Duodenal mucosa (tissue), 2 donors: ENCODE measurements around the gene ASIC5.

Experiments
- H3K27ac ChIP-seq: one replicate; pipeline ENCODE4 v1.7.0; 2013; ENCODE audit warnings: low read depth, low read length
- H3K27me3 ChIP-seq, 2 donors: one replicate each; pipeline ENCODE4 v1.7.0; 2013; ENCODE audit warnings: low read length in 2 of 2, control low read depth in 1 of 2; ENCODE audit not compliant: insufficient read depth in 2 of 2, control insufficient read depth in 1 of 2
- H3K36me3 ChIP-seq, 2 donors: one replicate each; pipeline ENCODE4 v1.7.0; 2013; ENCODE audit warnings: low read length in 2 of 2, control low read depth in 1 of 2; ENCODE audit not compliant: insufficient read depth in 2 of 2, control insufficient read depth in 1 of 2
- H3K4me1 ChIP-seq, 2 donors: one replicate each; pipeline ENCODE4 v1.7.0; 2013; ENCODE audit warnings: low read length in 2 of 2, control low read depth in 1 of 2; ENCODE audit not compliant: insufficient read depth in 2 of 2, control insufficient read depth in 1 of 2
- H3K4me3 ChIP-seq, 2 donors: one replicate each; pipeline ENCODE4 v1.7.0; 2013; ENCODE audit warnings: low read length in 2 of 2, low read depth in 1 of 2
- H3K9ac ChIP-seq, 2 donors: one replicate each; pipeline ENCODE4 v1.7.0; 2013; ENCODE audit warnings: low read length in 2 of 2, low read depth in 1 of 2
- H3K9me3 ChIP-seq, 2 donors: one replicate each; pipeline ENCODE4 v1.7.0; 2013; ENCODE audit warnings: low read length in 2 of 2, control low read depth in 1 of 2; ENCODE audit not compliant: control insufficient read depth in 1 of 2

Gene ASIC5

DNA sequence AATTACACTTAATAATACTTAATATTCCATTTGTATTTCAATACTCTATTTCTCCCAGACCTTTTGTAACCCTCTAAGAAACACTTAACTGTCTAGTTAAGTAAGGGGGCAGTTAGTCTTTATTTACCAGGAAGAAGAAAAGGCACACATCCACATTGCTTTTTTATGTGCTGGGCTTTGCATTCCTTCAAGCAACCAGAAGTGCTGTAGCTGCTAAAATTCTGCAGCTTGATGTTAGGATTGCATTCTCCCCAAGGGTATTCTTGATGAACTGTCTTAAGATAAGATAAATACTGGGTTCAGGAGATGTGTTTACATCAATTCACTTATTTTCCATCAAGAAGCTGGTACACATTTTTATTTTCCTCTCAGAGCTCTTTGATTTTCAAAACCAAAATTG is 24.0 kb downstream of the ASIC5 start:
- no peaks in the 10 kb centered on the region for H3K4me1 ChIP-seq
- no peaks in the 10 kb centered on the region for H3K27me3 ChIP-seq
- no peak overlapping the region for H3K9ac ChIP-seq
- no peaks in the 10 kb centered on the region for H3K36me3 ChIP-seq
- no peak overlapping the region for H3K27ac ChIP-seq
- no peak overlapping the region for H3K4me3 ChIP-seq
- no peaks in the 10 kb centered on the region for H3K9me3 ChIP-seq

DNA sequence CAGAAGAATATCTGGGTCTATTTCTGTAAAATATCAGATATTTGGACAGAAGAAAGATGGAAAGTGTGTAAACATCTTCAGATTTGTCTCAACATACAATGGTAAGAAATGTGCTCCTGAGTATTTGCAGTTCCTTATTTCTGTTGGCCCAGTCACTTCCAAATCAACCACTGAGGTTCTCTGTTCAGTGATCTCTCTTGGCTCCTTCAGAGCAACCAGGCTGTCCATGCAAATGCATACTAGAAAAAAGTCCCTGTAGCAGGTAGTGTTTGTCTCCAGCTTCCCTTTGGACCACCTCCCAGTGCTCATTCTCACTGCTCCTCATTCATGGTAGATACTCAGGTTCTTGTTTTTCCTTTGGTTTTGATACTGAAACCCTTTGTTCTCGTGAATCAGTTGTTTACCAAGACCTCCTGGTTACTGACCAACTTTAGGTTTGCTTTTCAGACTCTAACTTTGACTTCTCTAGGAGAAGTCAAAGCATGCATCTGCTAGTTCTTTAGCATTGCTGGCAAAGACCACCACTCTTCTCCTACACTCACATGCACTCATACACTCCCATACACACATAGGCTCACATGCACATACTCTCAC is 28.8 kb downstream of the ASIC5 start:
- no peak overlapping the region for H3K4me3 ChIP-seq
- H3K36me3 ChIP-seq: no peaks in the 10 kb centered on the region
- no peaks in the 10 kb centered on the region for H3K4me1 ChIP-seq
- no peaks in the 10 kb centered on the region for H3K9me3 ChIP-seq
- H3K27ac ChIP-seq: no peak overlapping the region
- H3K27me3 ChIP-seq: no peaks in the 10 kb centered on the region
- H3K9ac ChIP-seq: no peak overlapping the region

DNA sequence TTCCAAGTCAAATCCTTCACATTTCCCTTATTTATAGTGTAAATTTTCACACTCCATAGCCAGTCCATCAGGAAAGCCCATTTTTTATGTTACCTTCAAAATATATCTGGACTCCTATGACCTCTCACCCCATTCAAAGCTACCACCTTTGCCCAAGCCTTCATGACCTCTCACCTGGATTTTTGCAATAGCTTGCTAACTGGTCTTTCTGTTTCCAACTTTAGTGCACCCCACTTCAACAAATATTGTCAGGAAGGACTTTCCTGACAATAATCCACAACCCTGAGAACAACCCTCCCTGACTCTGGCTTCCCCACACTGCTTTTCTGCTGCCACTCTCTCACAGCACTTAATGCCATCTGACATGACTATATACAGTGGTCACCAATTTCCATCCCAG is 33.4 kb downstream of the ASIC5 start:
- H3K36me3 ChIP-seq: no peaks in the 10 kb centered on the region
- H3K4me3 ChIP-seq: no peak overlapping the region
- no peaks in the 10 kb centered on the region for H3K27me3 ChIP-seq
- no peaks in the 10 kb centered on the region for H3K9me3 ChIP-seq
- no peaks in the 10 kb centered on the region for H3K4me1 ChIP-seq
- H3K9ac ChIP-seq: no peak overlapping the region
- no peak overlapping the region for H3K27ac ChIP-seq

DNA sequence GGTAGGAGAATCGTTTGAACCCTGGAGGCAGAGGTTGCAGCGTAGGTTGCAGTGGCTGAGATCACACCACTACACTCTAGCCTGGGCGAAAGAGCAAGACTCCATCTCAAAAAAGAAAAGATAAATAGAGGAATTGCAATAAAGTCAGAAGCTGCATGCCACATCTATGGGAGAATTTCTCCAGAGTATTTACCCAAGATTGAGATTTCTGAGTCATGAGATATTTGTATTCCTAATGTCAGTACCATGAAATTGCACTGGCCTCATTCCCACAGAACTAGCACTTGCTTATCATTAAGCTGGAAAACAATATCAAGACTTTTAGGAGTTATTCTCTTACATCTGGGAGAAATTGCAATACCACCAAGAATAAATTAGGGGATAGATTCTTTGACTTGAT is 37.4 kb downstream of the ASIC5 start:
- Histone ChIP-seq H3K36me3 (no peaks in the 10 kb centered on the region), H3K27me3 (no peaks in the 10 kb centered on the region), H3K4me1 (no peaks in the 10 kb centered on the region), H3K9me3 (no peaks in the 10 kb centered on the region), H3K27ac (no peak overlapping the region), H3K9ac (no peak overlapping the region), H3K4me3 (no peak overlapping the region)

DNA sequence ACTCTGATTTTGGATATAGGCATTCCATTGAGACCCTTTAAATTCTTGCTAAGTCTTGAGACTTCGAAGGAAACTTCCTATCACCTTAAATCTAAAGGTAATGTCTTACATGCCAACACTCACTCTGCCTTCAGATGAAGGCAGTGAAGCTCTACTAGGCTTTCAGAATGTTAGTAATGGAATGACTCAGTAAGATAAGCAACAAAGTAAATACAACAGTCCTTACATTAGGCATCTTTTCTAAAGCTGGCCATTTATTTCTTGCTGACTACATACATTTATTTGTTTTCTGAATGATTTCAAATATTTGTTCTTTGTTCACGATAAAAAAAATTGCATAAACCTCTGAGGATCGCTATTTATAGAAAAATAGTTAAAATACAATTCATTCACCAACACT is 43.5 kb downstream of the ASIC5 start:
- Histone ChIP-seq H3K27ac (no peak overlapping the region), H3K4me1 (no peaks in the 10 kb centered on the region), H3K9me3 (no peaks in the 10 kb centered on the region), H3K9ac (no peak overlapping the region), H3K4me3 (no peak overlapping the region), H3K36me3 (no peaks in the 10 kb centered on the region), H3K27me3 (no peaks in the 10 kb centered on the region)

DNA sequence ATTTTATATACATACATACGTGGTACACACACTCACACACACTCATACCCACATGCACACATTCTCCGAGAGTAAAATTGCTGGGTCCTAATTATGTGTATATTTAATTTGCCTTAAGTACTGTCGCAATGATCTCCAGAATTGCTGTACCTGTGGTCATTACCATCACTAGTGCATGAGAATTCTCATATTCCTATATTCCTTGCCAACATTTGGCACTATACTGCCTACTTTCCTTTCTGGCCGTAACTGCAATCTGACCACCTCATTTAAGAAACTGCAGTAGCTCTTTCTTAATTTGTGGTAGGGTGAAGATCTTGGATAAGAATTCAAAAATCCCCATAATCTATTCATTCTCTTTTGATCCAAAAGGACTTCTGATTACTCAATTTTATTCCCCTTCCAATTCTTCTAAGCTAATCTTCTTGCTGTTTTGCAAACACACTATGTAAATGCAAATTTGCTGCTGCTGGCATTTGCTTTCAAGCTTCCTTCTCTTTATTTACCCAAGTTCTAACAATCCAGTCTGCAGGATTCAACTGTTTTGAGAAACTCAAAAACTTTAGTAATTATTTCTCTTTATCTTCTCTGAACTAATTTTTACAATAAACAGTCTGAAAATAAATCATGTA is 45.1 kb downstream of the ASIC5 start:
- H3K9ac ChIP-seq: no peak overlapping the region
- H3K9me3 ChIP-seq: no peaks in the 10 kb centered on the region
- H3K27me3 ChIP-seq: no peaks in the 10 kb centered on the region
- no peak overlapping the region for H3K4me3 ChIP-seq
- H3K4me1 ChIP-seq: no peaks in the 10 kb centered on the region
- H3K27ac ChIP-seq: no peak overlapping the region
- H3K36me3 ChIP-seq: no peaks in the 10 kb centered on the region

DNA sequence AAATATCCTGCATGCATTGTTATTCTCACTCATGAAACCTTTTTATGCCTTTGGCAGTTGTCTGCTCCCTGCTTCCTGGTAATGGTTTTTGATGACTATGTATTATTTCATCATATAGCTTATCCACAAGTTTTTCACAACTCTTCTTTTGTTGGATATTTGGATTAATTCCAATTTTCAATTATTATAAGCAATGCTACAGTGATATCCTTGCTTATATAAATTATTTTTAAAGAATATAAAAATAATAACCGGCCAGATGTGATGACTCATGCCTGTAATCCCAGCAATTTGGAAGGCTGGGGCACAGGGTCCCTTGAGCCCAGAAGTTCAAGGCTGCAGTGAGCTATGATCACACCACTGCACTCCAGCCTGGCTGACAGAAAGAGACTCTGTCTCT is 47.0 kb downstream of the ASIC5 start:
- no peak overlapping the region for H3K4me3 ChIP-seq
- H3K9me3 ChIP-seq: no peaks in the 10 kb centered on the region
- H3K36me3 ChIP-seq: no peaks in the 10 kb centered on the region
- H3K9ac ChIP-seq: no peak overlapping the region
- no peaks in the 10 kb centered on the region for H3K4me1 ChIP-seq
- H3K27me3 ChIP-seq: no peaks in the 10 kb centered on the region
- no peak overlapping the region for H3K27ac ChIP-seq

DNA sequence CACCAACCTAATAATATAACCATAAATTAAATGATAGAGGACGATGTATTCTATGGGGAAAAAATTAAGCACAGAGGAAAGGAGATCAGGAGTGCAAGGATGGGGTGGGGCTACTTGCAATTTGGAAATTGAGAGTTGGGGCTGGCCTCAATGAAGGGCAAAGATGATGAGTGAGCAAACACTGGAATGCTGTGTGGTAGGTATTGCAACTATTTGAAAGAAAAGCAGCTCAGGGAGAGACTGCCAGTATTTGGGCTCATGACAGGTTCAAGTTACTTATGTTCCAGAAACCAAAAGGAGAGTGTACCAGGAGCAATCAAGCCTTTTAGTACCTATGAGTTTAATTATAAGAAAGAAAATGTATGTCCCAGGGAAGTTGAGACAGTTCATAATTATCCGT is 47.4 kb downstream of the ASIC5 start:
- Histone ChIP-seq H3K27me3 (no peaks in the 10 kb centered on the region), H3K9ac (no peak overlapping the region), H3K36me3 (no peaks in the 10 kb centered on the region), H3K9me3 (no peaks in the 10 kb centered on the region), H3K4me1 (no peaks in the 10 kb centered on the region), H3K27ac (no peak overlapping the region), H3K4me3 (no peak overlapping the region)

DNA sequence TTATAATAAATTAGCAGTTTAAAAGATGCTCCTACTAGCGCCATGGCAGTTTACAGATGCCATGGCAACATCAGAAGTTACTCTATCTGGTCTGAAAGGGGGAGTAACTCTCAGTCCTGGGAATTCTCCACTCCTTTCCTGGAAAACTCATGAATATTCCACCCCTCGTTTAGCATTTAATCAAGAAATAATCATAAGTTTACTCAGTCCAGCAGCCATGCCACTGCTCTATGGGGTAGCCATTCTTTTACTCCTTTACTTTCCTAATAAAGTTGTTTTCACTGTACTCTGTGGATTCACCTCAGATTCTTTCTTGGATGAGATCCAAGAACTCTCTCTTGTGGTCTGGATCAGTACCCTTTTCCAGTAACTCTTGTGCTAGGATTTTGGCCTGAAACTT is 55.0 kb downstream of the ASIC5 start:
- no peak overlapping the region for H3K27ac ChIP-seq
- H3K4me3 ChIP-seq: no peak overlapping the region
- no peaks in the 10 kb centered on the region for H3K9me3 ChIP-seq
- H3K9ac ChIP-seq: no peak overlapping the region
- H3K36me3 ChIP-seq: no peaks in the 10 kb centered on the region
- no peaks in the 10 kb centered on the region for H3K4me1 ChIP-seq
- H3K27me3 ChIP-seq: no peaks in the 10 kb centered on the region

DNA sequence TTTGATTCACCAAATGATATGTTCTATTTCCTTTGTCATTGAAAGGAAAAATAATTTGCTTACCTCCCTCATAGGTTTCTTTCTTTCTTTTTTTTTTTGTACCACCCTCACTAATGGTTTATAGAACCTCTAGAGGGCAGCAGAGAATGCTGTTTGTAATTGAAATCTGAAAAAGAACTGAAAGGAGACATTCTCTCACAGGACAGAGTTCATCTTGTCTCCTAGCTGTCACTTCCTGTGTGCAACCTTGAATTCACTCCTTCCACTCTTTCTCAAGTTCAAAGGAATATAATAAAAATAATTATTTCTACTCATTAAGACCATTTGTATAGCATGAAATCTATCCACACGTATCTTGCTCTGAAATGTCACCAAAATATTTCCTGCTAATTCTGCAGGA is 56.2 kb downstream of the ASIC5 start:
- no peak overlapping the region for H3K4me3 ChIP-seq
- H3K27ac ChIP-seq: no peak overlapping the region
- H3K9ac ChIP-seq: no peak overlapping the region
- H3K9me3 ChIP-seq: no peaks in the 10 kb centered on the region
- H3K36me3 ChIP-seq: no peaks in the 10 kb centered on the region
- no peaks in the 10 kb centered on the region for H3K4me1 ChIP-seq
- no peaks in the 10 kb centered on the region for H3K27me3 ChIP-seq

DNA sequence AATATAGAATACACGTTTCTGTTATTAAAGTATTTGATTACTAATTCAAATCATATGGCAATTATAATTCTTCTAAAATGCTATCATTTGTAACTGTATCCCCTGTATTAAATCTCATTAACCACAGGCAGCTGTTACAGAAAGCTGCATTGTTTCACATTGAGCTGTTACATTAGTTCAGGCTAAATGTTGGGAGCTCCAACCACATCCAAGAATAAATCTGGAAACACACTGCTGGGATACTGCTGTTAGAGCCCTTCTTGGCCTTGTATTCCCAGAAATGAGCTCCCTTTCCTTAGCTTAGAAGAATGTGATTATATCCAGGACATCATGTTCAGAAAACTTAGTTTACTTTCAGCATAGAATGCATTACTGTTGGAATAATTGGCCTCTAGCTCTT is 59.1 kb downstream of the ASIC5 start:
- Histone ChIP-seq H3K9me3 (no peaks in the 10 kb centered on the region), H3K27me3 (no peaks in the 10 kb centered on the region), H3K9ac (no peak overlapping the region), H3K4me3 (no peak overlapping the region), H3K27ac (no peak overlapping the region), H3K36me3 (no peaks in the 10 kb centered on the region), H3K4me1 (no peaks in the 10 kb centered on the region)
